ENCODE measurements around the gene DYNLRB1. TPM values are rescaled to one million over a fixed set of nuclear protein-coding genes. Genes with fewer than 3 reads are reported as not detected.
A peak's percentile ranks its signal among the peaks of the same experiment; 100 is the strongest.

Gene DYNLRB1
- total RNA-seq, 1 donor from 2014 or later: 154 TPM

- DNase-seq: peak; percentile 30
- ATAC-seq: peak; percentile 64
- intact Hi-C loops (cut with micrococcal nuclease): no loop called here
Observed at GRCh38 chr20:34544109-34544796, 28.0 kb downstream of the DYNLRB1 start.

- ATAC-seq: no peak
- intact Hi-C loops (cut with micrococcal nuclease): no loop called here
- DNase-seq: peak; percentile 11
Observed at GRCh38 chr20:34546751-34547181, 30.5 kb downstream of the DYNLRB1 start.

- no peak for DNase-seq
- ATAC-seq: no peak
- intact Hi-C loops (cut with micrococcal nuclease): no loop called here
Observed at GRCh38 chr20:34547844-34548613, 31.8 kb downstream of the DYNLRB1 start.

- DNase-seq (no peak), ATAC-seq (no peak)
- intact Hi-C loops (cut with micrococcal nuclease): no loop called here
Observed at GRCh38 chr20:34549291-34549928, 33.2 kb downstream of the DYNLRB1 start.

GRCh38 chr20:34549929-34550305, 33.7 kb downstream of the DYNLRB1 start:
- intact Hi-C loops (cut with micrococcal nuclease): no loop called here
- ATAC-seq (no peak), DNase-seq (no peak)

- intact Hi-C loops (cut with micrococcal nuclease): no loop called here
- DNase-seq: no peak
- ATAC-seq: no peak
Observed at GRCh38 chr20:34552569-34552968, 36.3 kb downstream of the DYNLRB1 start.

- ATAC-seq: peak; percentile 73
- intact Hi-C loops (cut with micrococcal nuclease): no loop called here
- peak; percentile 44 for DNase-seq
Observed at GRCh38 chr20:34553366-34553867, 37.2 kb downstream of the DYNLRB1 start.

- ATAC-seq: no peak
- DNase-seq: no peak
- intact Hi-C loops (cut with micrococcal nuclease): no loop called here
Observed at GRCh38 chr20:34557936-34558319, 41.7 kb downstream of the DYNLRB1 start.

GRCh38 chr20:34558320-34559218, 42.3 kb downstream of the DYNLRB1 start, which contains the start of gene MAP1LC3A:
Gene MAP1LC3A (plus strand): TSS chr20:34558718. CDS start chr20:34558869, 151 bp downstream.
- ATAC-seq: peak; percentile 94
- DNase-seq: peak; percentile 98
- intact Hi-C loops (cut with micrococcal nuclease): no loop called here

- intact Hi-C loops (cut with micrococcal nuclease): no loop called here
- DNase-seq (peak; percentile 45), ATAC-seq (peak; percentile 2)
Observed at GRCh38 chr20:34559311-34560140, 43.3 kb downstream of the DYNLRB1 start.

- DNase-seq: no peak
- no peak for ATAC-seq
Observed at GRCh38 chr20:34560141-34560523, 43.9 kb downstream of the DYNLRB1 start.

GRCh38 chr20:34560614-34561013, 44.4 kb downstream of the DYNLRB1 start:
- no peak for DNase-seq
- no peak for ATAC-seq
- intact Hi-C loops (cut with micrococcal nuclease): no loop called here

More at GRCh38 chr20:34560141-34560523, 43.9 kb downstream of the DYNLRB1 start:
- intact Hi-C loops (cut with micrococcal nuclease): no loop called here

- ATAC-seq: no peak
- DNase-seq: no peak
- intact Hi-C loops (cut with micrococcal nuclease): no loop called here
Observed at GRCh38 chr20:34561661-34562060, 45.4 kb downstream of the DYNLRB1 start.

GRCh38 chr20:34562641-34563040, 46.4 kb downstream of the DYNLRB1 start:
- no peak for DNase-seq
- intact Hi-C loops (cut with micrococcal nuclease): no loop called here
- no peak for ATAC-seq

GRCh38 chr20:34564833-34565232, 48.6 kb downstream of the DYNLRB1 start:
- ATAC-seq: peak; percentile 48
- DNase-seq: peak; percentile 54
- intact Hi-C loops (cut with micrococcal nuclease): no loop called here

- ATAC-seq: no peak
- intact Hi-C loops (cut with micrococcal nuclease): no loop called here
- no peak for DNase-seq
Observed at GRCh38 chr20:34566978-34567891, 51.0 kb downstream of the DYNLRB1 start.

All from left ventricle myocardium superior (tissue), 1 donor.